Neuronal stem cell (in vitro differentiated cells): ENCODE data around the gene HRH1.
"Not testable (repeated sequence)": the region's sequence is repeated elsewhere in the genome, so short reads cannot be mapped to it uniquely, and the experiment has no call there.

ENCODE experiments used
- DNase-seq: peaks from one replicate; pipeline ENCODE4 v3.0.0-alpha.2; 2013; ENCODE audit warnings: low spot score
- H2AFZ ChIP-seq: one replicate; pipeline ENCODE4 v1.6.1; 2013; ENCODE audit warnings: mild to moderate bottlenecking, low read length, inconsistent platforms
- H2AK5ac ChIP-seq: 2 replicates; pipeline ENCODE4 v1.6.1; 2013; ENCODE audit warnings: low read depth, mild to moderate bottlenecking, inconsistent platforms, low read length, moderate library complexity, mixed read lengths
- H2BK120ac ChIP-seq: 2 replicates; pipeline ENCODE4 v1.6.1; 2013; ENCODE audit warnings: low read depth, mild to moderate bottlenecking, inconsistent platforms, low read length, moderate library complexity, mixed read lengths
- H2BK12ac ChIP-seq: one replicate; pipeline ENCODE4 v1.6.1; 2013; ENCODE audit warnings: low read length, inconsistent platforms
- H2BK15ac ChIP-seq: 2 replicates; pipeline ENCODE4 v1.6.1; 2013; ENCODE audit warnings: mild to moderate bottlenecking, low read length, inconsistent platforms, mixed read lengths
- H2BK5ac ChIP-seq: one replicate; pipeline ENCODE4 v1.6.1; 2013; ENCODE audit warnings: inconsistent platforms, mild to moderate bottlenecking, low read length, moderate library complexity
- H3K14ac ChIP-seq: one replicate; pipeline ENCODE4 v1.6.1; 2013; ENCODE audit warnings: low read length, inconsistent platforms
- H3K18ac ChIP-seq: 2 replicates; pipeline ENCODE4 v1.6.1; 2013; ENCODE audit warnings: low read length, inconsistent platforms
- H3K23ac ChIP-seq: 2 replicates; pipeline ENCODE4 v1.6.1; 2013; ENCODE audit warnings: low read depth, mild to moderate bottlenecking, mixed read lengths, low read length, inconsistent platforms; ENCODE audit not compliant: poor library complexity
- H3K27ac ChIP-seq: replicated peaks from 3 replicates; pipeline ENCODE4 v1.5.1; 2013; ENCODE audit warnings: low read length, inconsistent platforms
- H3K27me3 ChIP-seq, 3 experiments: 2 replicates each; pipeline ENCODE4 v1.6.1; 2013; ENCODE audit warnings: low read length in 3 of 3, mild to moderate bottlenecking in 2 of 3, inconsistent platforms in 1 of 3, low read depth in 1 of 3, mixed read lengths in 1 of 3, moderate library complexity in 1 of 3; ENCODE audit not compliant: control insufficient read depth in 3 of 3, insufficient read depth in 3 of 3
- H3K36me3 ChIP-seq, 2 donors: replicated peaks in 1 of 2; 2 replicates each; pipeline ENCODE4 v1.6.1; 2013; ENCODE audit warnings: low read length in 2 of 2; ENCODE audit not compliant: control insufficient read depth in 2 of 2, insufficient read depth in 2 of 2
- H3K4ac ChIP-seq: 2 replicates; pipeline ENCODE4 v1.6.1; 2013; ENCODE audit warnings: inconsistent platforms, mild to moderate bottlenecking, low read length, moderate library complexity
- H3K4me1 ChIP-seq, 2 donors: 1 replicate in 1 of 2; 2 replicates in 1 of 2; pipeline ENCODE4 v1.6.1; 2013; ENCODE audit warnings: low read length in 2 of 2, low read depth in 1 of 2; ENCODE audit not compliant: control insufficient read depth in 2 of 2, insufficient read depth in 1 of 2
- H3K4me2 ChIP-seq: one replicate; pipeline ENCODE4 v1.6.1; 2013; ENCODE audit warnings: mild to moderate bottlenecking, low read length, inconsistent platforms; ENCODE audit not compliant: insufficient read depth, poor library complexity, severe bottlenecking
- H3K4me3 ChIP-seq, 2 donors: 2 replicates each; pipeline ENCODE4 v1.5.1; 2013; ENCODE audit warnings: low read length in 2 of 2, mild to moderate bottlenecking in 2 of 2, inconsistent platforms in 1 of 2, moderate library complexity in 1 of 2
- H3K79me1 ChIP-seq: one replicate; pipeline ENCODE4 v1.6.1; 2013; ENCODE audit warnings: low read depth, mild to moderate bottlenecking, inconsistent platforms, low read length, moderate library complexity
- H3K9ac ChIP-seq: one replicate; pipeline ENCODE4 v1.6.1; 2013; ENCODE audit warnings: mild to moderate bottlenecking, low read depth, low read length, inconsistent platforms; ENCODE audit not compliant: poor library complexity
- H3K9me3 ChIP-seq, 2 donors: replicated peaks in 1 of 2; 2 replicates each; pipeline versions ENCODE3 to v1.6.1; 2013; ENCODE audit warnings: low read length in 2 of 2, mild to moderate bottlenecking in 2 of 2, inconsistent platforms in 1 of 2, low read depth in 1 of 2, mixed read lengths in 1 of 2, moderate library complexity in 1 of 2; ENCODE audit not compliant: control insufficient read depth in 2 of 2, insufficient read depth in 1 of 2
- H4K8ac ChIP-seq: one replicate; pipeline ENCODE4 v1.6.1; 2013; ENCODE audit warnings: low read depth, mild to moderate bottlenecking, inconsistent platforms, low read length, moderate library complexity
- H4K91ac ChIP-seq: one replicate; pipeline ENCODE4 v1.6.1; 2013; ENCODE audit warnings: low read length, low read depth, mild to moderate bottlenecking, inconsistent platforms; ENCODE audit not compliant: poor library complexity
- WGBS, 2 donors: extraction: QIAGEN DNeasy Blood & Tissue Kit; methylation state at CpG; one replicate each; pipeline ENCODE4 v1.1.7; 2013; ENCODE audit warnings: missing lambda C conversion rate in 2 of 2, mixed read lengths in 1 of 2; ENCODE audit not compliant: insufficient read length in 2 of 2, insufficient replicate concordance in 1 of 2; ENCODE audit errors: extremely low coverage in 2 of 2; 5-methylcytosine and 5-hydroxymethylcytosine counted together

The HRH1 gene

GRCh38 chr3:11204697-11205348, 50.5 kb downstream of the HRH1 start:
- no peak overlapping the region for H3K9ac ChIP-seq

GRCh38 chr3:11205881-11206280, 51.6 kb downstream of the HRH1 start:
- no CpG with 5 or more reads among the region's 14 CpGs for WGBS, 2 donors
- not testable (repeated sequence) for DNase-seq
- peaks cover 0 to 11% (median 0%) of the 10 kb centered on the region in 3 experiments for H3K27me3 ChIP-seq

More at GRCh38 chr3:11204697-11205348, 50.5 kb downstream of the HRH1 start:
- peaks cover 0 to 5% (median 0%) of the 10 kb centered on the region in 3 experiments for H3K27me3 ChIP-seq
- no peak overlapping the region for H3K27ac ChIP-seq
- no peak for DNase-seq
- no peak overlapping the region for H3K4me3 ChIP-seq
- no peak overlapping the region for H3K4me2 ChIP-seq
- H2BK15ac ChIP-seq, result no peak overlapping the region
- no peak overlapping the region for H4K8ac ChIP-seq
- H2BK12ac ChIP-seq, result no peak overlapping the region
- no peak overlapping the region for H3K4ac ChIP-seq
- no peak overlapping the region for H2BK120ac ChIP-seq
- peaks cover 0 to 2% of the 10 kb centered on the region in 2 donors for H3K4me1 ChIP-seq
- no peak overlapping the region for H3K18ac ChIP-seq
- no peak overlapping the region for H2AK5ac ChIP-seq
- H3K36me3 ChIP-seq, result no peaks in the 10 kb centered on the region
- H3K9me3 ChIP-seq, result no peaks in the 10 kb centered on the region
- H3K14ac ChIP-seq, result no peak overlapping the region
- H2AFZ ChIP-seq, result no peak overlapping the region
- no peak overlapping the region for H3K23ac ChIP-seq
- no peak overlapping the region for H4K91ac ChIP-seq
- WGBS, 2 donors, result no CpG with 5 or more reads among the region's 10 CpGs
- no peaks in the 10 kb centered on the region for H3K79me1 ChIP-seq
- no peak overlapping the region for H2BK5ac ChIP-seq

GRCh38 chr3:11206316-11206715, 52.0 kb downstream of the HRH1 start:
- Histone ChIP-seq H3K79me1 (no peaks in the 10 kb centered on the region), H4K8ac (no peak overlapping the region), H2AFZ (no peak overlapping the region), H3K14ac (no peak overlapping the region), H2BK15ac (no peak overlapping the region), H2BK5ac (no peak overlapping the region), H3K18ac (no peak overlapping the region), H3K4me1 (peaks cover 0 to 2% of the 10 kb centered on the region in 2 donors), H2BK120ac (no peak overlapping the region), H4K91ac (no peak overlapping the region), H3K4ac (no peak overlapping the region), H3K36me3 (no peaks in the 10 kb centered on the region), H3K23ac (no peak overlapping the region), H3K27me3 (peaks cover 0 to 11% (median 0%) of the 10 kb centered on the region in 3 experiments), H3K27ac (no peak overlapping the region), H2AK5ac (no peak overlapping the region), H2BK12ac (no peak overlapping the region), H3K9me3 (no peaks in the 10 kb centered on the region), H3K9ac (no peak overlapping the region), H3K4me2 (no peak overlapping the region), H3K4me3 (no peak overlapping the region)
- no peak for DNase-seq
- no CpG with 5 or more reads among the region's 8 CpGs for WGBS, 2 donors

More at GRCh38 chr3:11205881-11206280, 51.6 kb downstream of the HRH1 start:
- not testable (repeated sequence) for H4K8ac ChIP-seq, H3K9ac ChIP-seq, H3K4me1 ChIP-seq, H3K14ac ChIP-seq, H3K4ac ChIP-seq, H3K23ac ChIP-seq, H4K91ac ChIP-seq, H3K4me2 ChIP-seq, H2AK5ac ChIP-seq, H3K9me3 ChIP-seq, H3K27ac ChIP-seq, H2BK15ac ChIP-seq, H2BK120ac ChIP-seq, H2BK12ac ChIP-seq, H2AFZ ChIP-seq, H3K4me3 ChIP-seq, H3K79me1 ChIP-seq, H3K18ac ChIP-seq, H2BK5ac ChIP-seq, H3K36me3 ChIP-seq

- Histone ChIP-seq H3K9ac (no peak overlapping the region), H3K18ac (no peak overlapping the region), H3K9me3 (no peaks in the 10 kb centered on the region), H3K4me3 (no peak overlapping the region), H3K23ac (no peak overlapping the region), H4K8ac (no peak overlapping the region), H2BK15ac (no peak overlapping the region), H3K4ac (no peak overlapping the region), H2AK5ac (no peak overlapping the region), H3K4me2 (no peak overlapping the region), H3K4me1 (no peaks in the 10 kb centered on the region), H3K14ac (no peak overlapping the region), H3K79me1 (no peaks in the 10 kb centered on the region), H3K27me3 (peaks cover 0 to 11% (median 0%) of the 10 kb centered on the region in 3 experiments), H4K91ac (no peak overlapping the region), H3K36me3 (no peaks in the 10 kb centered on the region), H2AFZ (no peak overlapping the region), H3K27ac (no peak overlapping the region), H2BK5ac (no peak overlapping the region), H2BK12ac (no peak overlapping the region), H2BK120ac (no peak overlapping the region)
- DNase-seq, result no peak
- WGBS, 2 donors, result no CpG with 5 or more reads among the region's 8 CpGs
Observed at GRCh38 chr3:11206953-11207352, 52.7 kb downstream of the HRH1 start.
